Ascending aorta (tissue), 2 donors: Measurements from ENCODE around the gene TET2. TPM values are rescaled to one million over a fixed set of nuclear protein-coding genes. Genes with fewer than 3 reads are reported as not detected.

Source experiments
- DNase-seq, 2 donors: peaks; one replicate each; pipeline ENCODE4 v3.0.0-alpha.2; 2019; ENCODE audit warnings: low spot score in 2 of 2
- H3K27ac ChIP-seq, 2 donors: fragments of 200-600 bp; sonication (generic); one replicate each; pipeline ENCODE4 v1.5.1; 2016 to 2017; ENCODE audit warnings: mild to moderate bottlenecking in 1 of 2
- H3K27me3 ChIP-seq: fragments of 200-600 bp; sonication (generic); one replicate; pipeline ENCODE4 v1.5.1; 2017
- H3K36me3 ChIP-seq, 2 donors: fragments of 200-600 bp; sonication (generic); one replicate each; pipeline ENCODE4 v1.5.1; 2016
- H3K4me1 ChIP-seq, 2 donors: fragments of 200-600 bp; sonication (generic); one replicate each; pipeline ENCODE4 v1.5.1; 2016 to 2017; ENCODE audit warnings: mild to moderate bottlenecking in 1 of 2
- H3K4me3 ChIP-seq, 2 donors: fragments of 200-600 bp; sonication (generic); one replicate each; pipeline ENCODE4 v1.5.1; 2016 to 2017; ENCODE audit warnings: mild to moderate bottlenecking in 1 of 2
- H3K9me3 ChIP-seq, 2 donors: fragments of 200-600 bp; sonication (generic); one replicate each; pipeline ENCODE4 v1.5.1; 2016
- intact Hi-C: fragments of 100-400 bp; cut with DNase I; formaldehyde crosslinking; loops from one replicate; pipeline ENCODE4 v1.15.1; 2023
- total RNA-seq: library from RNA; depleted of rRNA; stranded (reverse); fragments of >200 nt; gene quantifications from one replicate; pipeline ENCODE4 v1.1.0, GENCODE V29; 2016
- TF ChIP-seq, protein P1 (sequence below), 3 experiments: fragments of 200-600 bp in 2 of 3; fragments of 450-650 bp in 1 of 3; sonication (generic) in 2 of 3; IDR thresholded peaks; one replicate each; pipeline ENCODE4 v1.5.1; 2016 to 2019; ENCODE audit warnings: antibody characterized with exemption in 3 of 3, mild to moderate bottlenecking in 1 of 3, moderate library complexity in 1 of 3

Gene TET2
- total RNA-seq, 1 donor from 2014 or later: 14.8 TPM

- no peak for DNase-seq
- no peaks in the 10 kb centered on the region for H3K27me3 ChIP-seq
- no peaks in the 10 kb centered on the region for H3K4me1 ChIP-seq
- H3K36me3 ChIP-seq: peaks cover 0 to 8% of the 10 kb centered on the region in 2 donors
- no peak overlapping the region for H3K4me3 ChIP-seq
- no peaks in the 10 kb centered on the region for H3K9me3 ChIP-seq
- TF ChIP-seq, protein P1, sequence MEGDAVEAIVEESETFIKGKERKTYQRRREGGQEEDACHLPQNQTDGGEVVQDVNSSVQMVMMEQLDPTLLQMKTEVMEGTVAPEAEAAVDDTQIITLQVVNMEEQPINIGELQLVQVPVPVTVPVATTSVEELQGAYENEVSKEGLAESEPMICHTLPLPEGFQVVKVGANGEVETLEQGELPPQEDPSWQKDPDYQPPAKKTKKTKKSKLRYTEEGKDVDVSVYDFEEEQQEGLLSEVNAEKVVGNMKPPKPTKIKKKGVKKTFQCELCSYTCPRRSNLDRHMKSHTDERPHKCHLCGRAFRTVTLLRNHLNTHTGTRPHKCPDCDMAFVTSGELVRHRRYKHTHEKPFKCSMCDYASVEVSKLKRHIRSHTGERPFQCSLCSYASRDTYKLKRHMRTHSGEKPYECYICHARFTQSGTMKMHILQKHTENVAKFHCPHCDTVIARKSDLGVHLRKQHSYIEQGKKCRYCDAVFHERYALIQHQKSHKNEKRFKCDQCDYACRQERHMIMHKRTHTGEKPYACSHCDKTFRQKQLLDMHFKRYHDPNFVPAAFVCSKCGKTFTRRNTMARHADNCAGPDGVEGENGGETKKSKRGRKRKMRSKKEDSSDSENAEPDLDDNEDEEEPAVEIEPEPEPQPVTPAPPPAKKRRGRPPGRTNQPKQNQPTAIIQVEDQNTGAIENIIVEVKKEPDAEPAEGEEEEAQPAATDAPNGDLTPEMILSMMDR (IDR thresholded peaks at IDR 0.05): no peak
- intact Hi-C loops: no loop called here
- no peak overlapping the region for H3K27ac ChIP-seq
These were observed 27.4 kb downstream of the TET2 start for GRCh38 chr4:105174098-105174497.

DNA sequence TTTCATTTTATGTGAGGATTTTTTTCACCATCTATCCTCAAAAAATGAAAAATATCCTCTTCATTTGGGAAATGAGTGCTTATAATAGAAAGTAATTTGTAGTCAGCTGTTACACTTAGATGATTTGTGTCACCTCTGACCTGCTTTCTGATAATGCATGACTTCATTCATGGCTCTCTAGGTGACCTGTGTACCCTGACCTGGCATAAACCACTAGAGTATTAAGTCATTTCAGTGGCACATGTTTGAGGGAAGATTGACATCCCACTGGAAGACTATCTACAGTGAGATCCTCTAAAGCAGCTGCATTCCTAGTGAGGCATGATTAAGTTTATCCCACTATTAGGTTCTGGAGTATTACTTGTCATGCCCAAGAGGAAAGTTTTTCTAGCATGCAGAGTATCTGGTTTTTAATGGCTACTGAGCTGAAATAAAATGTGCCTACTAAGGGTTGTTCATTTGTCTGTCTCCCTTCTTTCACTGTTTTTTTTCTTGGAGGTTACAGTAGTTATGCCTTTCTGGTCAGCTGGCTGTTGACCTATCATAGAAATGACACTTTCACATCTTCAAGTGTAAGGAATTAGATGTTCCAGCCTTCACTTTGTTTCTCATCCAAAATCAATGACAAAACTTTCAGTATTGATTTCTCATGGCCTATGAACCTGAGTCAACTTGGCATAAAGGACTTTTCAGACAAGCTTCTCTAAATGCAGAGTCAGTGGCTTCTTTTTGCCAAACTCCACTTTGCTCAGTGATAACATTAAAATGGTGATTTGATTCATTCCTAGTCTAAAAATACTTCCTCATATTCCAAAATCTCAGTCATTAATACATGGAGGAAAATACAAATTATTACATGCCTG is 33.1 kb downstream of the TET2 start:
- Histone ChIP-seq H3K9me3 (no peaks in the 10 kb centered on the region), H3K4me3 (no peak overlapping the region), H3K27me3 (no peaks in the 10 kb centered on the region), H3K4me1 (no peaks in the 10 kb centered on the region), H3K27ac (no peak overlapping the region), H3K36me3 (no peaks in the 10 kb centered on the region)
- intact Hi-C loops: no loop called here
- no peak for DNase-seq
- TF ChIP-seq, protein P1 (IDR thresholded peaks at IDR 0.05): no peak

- no peaks in the 10 kb centered on the region for H3K27me3 ChIP-seq
- no peak for DNase-seq
- H3K9me3 ChIP-seq: no peaks in the 10 kb centered on the region
- intact Hi-C loops: no loop called here
- no peaks in the 10 kb centered on the region for H3K36me3 ChIP-seq
- H3K4me1 ChIP-seq: no peaks in the 10 kb centered on the region
- no peak overlapping the region for H3K4me3 ChIP-seq
- H3K27ac ChIP-seq: no peak overlapping the region
- TF ChIP-seq, protein P1 (IDR thresholded peaks at IDR 0.05): no peak
These were observed 34.6 kb downstream of the TET2 start for GRCh38 chr4:105181259-105181658.

- intact Hi-C loops: no loop called here
- Histone ChIP-seq H3K27me3 (no peaks in the 10 kb centered on the region), H3K36me3 (no peaks in the 10 kb centered on the region), H3K4me3 (no peak overlapping the region), H3K4me1 (no peaks in the 10 kb centered on the region), H3K9me3 (no peaks in the 10 kb centered on the region), H3K27ac (no peak overlapping the region)
- TF ChIP-seq, protein P1 (IDR thresholded peaks at IDR 0.05): no peak
- DNase-seq: no peak
These were observed 35.5 kb downstream of the TET2 start for GRCh38 chr4:105182211-105182610.

- Histone ChIP-seq H3K27ac (no peak overlapping the region), H3K36me3 (no peaks in the 10 kb centered on the region), H3K9me3 (no peaks in the 10 kb centered on the region), H3K4me3 (no peak overlapping the region), H3K4me1 (no peaks in the 10 kb centered on the region), H3K27me3 (no peaks in the 10 kb centered on the region)
- DNase-seq: no peak
- intact Hi-C loops: no loop called here
- TF ChIP-seq, protein P1 (IDR thresholded peaks at IDR 0.05): no peak
These were observed 37.8 kb downstream of the TET2 start for GRCh38 chr4:105184316-105184980.
